GM21447 (cell line): ENCODE data around the gene SLC39A5.
A peak's percentile ranks its signal among the peaks of the same experiment; 100 is the strongest.
"Not testable (repeated sequence)": the region's sequence is repeated elsewhere in the genome, so short reads cannot be mapped to it uniquely, and the experiment has no call there.

Experiments used
- ATAC-seq: cut with Tn5 transposase; IDR thresholded peaks from one replicate; pipeline ENCODE4 v1.9.1; 2021; ENCODE audit not compliant: unreplicated experiment

Gene SLC39A5

DNA sequence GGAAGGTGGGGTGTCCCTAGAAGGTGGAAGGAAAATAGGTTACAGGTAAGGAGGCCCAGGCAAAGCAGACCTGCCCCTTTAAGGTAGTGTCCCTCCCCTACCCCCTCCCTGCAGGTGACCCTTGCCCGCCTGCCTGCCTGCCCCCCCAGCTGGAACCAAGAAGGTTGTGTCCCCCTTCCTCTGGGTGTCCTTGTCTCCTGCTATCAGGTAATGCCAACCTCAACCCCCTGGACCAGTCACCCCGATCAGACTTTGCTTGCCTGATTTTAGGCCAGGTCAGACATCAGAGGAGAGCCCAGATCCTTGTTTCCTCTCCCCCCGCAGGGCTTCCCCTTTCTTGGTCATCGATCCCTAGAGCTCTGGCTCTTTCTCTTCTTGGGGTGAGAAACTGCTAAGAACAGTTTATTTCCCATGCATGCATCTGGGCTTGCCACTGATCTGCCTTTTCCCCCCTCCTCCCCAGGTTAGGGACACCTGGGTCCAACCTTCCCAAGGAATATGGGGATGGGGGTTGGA lies at the start of gene SLC39A5:
Gene SLC39A5 (plus strand): TSS at position 136 of the 516 bp plus-strand sequence. CDS start 1,224 bp downstream, outside the sequence.
- no peak for ATAC-seq

DNA sequence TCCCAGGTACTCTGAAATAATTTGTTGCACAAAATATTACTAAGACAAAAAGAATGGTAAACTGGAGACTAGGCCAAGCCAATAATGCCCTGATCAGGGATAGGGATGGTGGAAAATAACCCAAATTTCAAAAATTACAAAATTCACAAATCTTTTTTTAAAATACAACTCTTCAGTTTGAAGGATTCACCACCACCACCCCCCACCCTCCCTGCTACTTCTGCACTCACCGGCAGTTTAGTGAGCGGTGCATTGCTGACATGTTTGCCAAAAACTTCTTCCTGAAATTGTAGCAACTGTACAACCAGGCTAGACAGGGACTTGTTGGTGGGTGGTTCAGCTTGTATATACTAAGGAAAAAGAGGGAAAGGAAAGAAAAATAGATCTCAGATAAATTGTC lies 42.9 kb upstream of the SLC39A5 start:
- ATAC-seq: no peak

- ATAC-seq: no peak
Observed at GRCh38 chr12:56188131-56188777, 41.6 kb upstream of the SLC39A5 start.

DNA sequence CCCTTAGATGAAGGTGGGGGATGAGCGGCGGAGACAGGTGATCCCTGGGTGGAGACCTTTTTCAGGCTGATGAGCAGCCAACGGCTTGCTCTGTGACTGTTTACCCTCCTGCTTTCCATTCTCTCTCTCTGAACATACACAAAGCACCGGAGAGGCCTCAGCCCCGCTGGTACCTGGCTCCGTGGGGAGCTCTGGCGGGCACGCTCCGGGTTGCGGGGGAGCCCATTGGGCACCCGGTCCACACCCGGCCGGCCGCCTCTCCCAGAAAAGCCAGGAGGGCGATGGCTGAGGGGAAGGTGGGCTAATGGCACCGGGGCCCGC lies 41.1 kb upstream of the SLC39A5 start:
- ATAC-seq: no peak

- ATAC-seq: peak; percentile 46
Observed at GRCh38 chr12:56189099-56189917, 40.5 kb upstream of the SLC39A5 start, which contains the start of gene SMARCC2. TSS of gene SMARCC2 (minus strand) at chr12:56189483. CDS start at chr12:56189461, 22 bp downstream.

DNA sequence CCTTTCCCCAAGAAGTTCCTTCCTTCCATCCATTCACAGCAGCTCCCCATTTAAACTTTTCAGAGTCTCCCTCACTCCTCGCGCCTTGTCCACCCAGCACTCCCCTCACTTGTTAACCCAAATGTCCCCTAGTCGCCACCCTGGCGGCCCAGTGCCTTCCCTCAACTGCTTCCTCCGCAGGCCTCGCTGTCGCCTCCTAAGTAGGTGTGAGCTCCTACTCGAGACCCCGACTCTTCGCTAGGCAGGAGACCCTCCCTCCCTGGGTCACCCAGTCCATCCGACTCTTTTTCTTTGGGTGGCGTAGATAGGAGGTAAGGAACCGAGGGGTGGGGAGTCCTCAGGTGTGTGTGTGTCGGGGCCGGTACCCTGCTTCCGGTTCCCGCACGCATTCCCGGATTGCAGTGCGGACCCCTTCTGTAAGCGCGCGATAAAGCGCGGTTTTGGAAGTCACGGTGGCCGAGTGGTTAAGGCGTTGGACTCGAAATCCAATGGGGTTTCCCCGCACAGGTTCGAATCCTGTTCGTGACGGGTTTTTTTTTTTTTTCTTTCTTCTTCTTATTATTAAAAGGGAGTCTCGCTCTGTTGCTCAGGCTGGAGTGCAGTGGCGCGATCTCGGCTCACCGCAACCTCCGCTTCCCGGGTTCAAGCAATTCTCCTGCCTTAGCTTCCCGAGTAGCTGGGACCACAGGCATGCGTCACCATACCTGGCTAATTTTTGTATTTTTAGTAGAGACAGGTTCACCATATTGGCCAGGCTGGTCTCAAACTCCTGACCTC lies 39.7 kb upstream of the SLC39A5 start:
- ATAC-seq: peak; percentile 42

- no peak for ATAC-seq
Observed at GRCh38 chr12:56190695-56191155, 39.1 kb upstream of the SLC39A5 start.

- no peak for ATAC-seq
Observed at GRCh38 chr12:56192582-56192981, 37.3 kb upstream of the SLC39A5 start.

DNA sequence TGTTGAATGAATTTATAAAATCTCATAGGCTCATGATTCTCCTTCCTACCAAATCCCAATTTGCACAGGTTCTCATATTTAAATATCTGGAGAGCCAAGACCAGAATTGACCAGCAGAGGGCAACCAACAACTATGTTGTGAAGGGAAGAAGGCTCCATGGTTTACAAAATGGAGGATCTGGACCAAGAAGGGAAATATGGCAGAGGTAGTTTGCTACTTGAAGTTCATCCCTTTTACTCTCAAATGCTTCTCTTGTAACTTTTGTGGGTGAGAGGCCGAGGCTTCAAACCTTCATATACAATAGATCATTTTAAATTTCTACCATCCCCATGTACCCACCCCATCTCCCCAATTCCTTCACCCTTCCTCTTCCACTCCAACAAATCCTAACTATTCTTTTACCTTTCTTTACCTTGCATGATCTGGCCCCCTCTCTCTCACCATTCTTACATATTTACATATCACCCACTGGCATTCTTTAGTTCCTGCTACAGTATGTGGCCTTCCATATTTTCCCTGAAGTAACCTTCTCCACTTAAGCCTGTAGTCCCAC lies 36.7 kb upstream of the SLC39A5 start:
- ATAC-seq: no peak

GRCh38 chr12:56196818-56197550 lies 32.9 kb upstream of the SLC39A5 start:
- ATAC-seq: not testable (repeated sequence)

DNA sequence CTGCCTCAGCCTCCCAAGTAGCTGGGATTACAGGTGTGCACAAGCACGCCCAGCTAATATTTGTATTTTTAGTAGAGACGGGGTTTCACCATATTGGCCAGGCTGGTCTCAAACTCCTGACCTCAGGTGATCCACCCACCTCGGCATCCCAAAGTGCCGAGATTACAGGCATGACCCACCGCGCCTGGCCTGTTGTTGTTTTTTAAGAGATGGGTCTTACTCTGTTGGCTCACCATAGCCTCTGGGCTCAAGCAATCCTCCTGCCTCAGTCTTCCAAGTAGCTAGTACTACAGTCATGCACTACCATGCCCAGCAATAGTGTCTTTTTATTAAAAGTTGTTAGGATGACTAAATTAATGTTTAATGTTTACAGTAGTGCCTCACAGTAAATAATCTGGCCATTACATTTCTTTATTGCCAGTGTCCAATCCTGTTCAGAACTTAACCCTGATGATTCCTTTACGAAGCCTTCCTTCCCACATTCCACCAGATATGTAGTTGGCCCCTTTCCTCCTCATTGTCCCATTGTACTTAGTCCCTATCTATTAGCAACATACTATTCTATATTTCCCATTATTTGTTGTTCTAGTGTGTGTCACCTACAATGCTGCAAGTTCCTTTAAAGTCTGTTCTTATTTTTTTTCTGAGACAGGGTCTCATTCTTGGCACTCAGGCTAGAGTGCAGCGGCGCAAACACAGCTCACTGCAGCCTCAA lies 31.8 kb upstream of the SLC39A5 start:
- no peak for ATAC-seq

DNA sequence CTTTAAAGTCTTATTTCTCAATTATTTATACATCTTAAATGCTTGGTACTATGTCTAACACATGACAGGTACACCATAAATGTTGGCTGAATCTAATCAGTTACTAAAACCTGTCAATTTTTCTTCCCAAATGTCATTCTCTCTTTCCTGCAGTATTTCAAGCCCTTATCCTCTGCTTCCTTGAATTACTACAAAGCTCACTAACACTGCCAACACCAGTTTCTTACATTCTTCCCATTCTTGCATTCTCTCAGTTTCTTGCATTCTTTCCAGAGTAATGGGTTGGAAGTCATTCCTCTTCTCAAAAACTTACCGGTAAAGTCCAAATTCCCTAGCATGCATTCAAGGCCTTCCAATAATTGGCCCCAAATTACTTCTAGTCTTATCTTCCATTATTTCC lies 31.0 kb upstream of the SLC39A5 start:
- no peak for ATAC-seq

DNA sequence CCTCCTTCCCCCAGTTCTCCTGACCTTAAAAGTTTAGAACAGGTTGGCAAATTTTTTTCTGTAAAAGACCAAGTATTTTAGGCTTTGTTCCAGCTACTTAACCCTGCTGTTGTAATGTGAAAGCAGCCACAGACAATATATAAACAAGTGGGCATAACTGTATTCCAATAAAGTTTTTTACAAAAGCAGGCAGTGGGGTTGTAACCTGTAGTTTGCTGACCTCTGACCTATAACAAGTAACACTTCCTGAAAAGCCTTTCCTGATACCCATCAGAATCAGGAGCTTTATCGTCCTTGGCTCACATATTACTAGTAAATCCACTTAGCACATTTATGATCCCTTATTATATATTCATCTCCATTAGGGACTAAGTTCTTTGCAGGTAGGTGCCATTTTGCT lies 27.5 kb upstream of the SLC39A5 start:
- no peak for ATAC-seq

DNA sequence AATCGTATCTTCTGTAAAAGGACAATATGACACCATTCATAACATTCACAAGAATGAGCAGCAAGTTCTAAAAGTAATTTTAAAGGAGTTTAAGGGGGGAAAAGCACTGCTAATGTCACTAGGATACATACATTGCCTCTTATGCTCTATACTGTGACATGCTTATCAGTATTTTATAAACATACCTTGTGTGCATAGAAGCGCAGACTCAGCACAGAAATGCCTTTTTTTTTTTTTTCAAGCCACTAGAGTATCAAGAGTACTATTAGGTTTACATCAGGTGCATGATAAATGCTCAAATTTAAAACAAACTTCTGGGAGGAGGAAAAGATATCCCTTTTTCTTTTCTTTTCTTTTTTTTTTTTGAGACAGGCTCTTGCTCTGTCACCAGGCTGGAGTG lies 27.0 kb upstream of the SLC39A5 start:
- no peak for ATAC-seq

DNA sequence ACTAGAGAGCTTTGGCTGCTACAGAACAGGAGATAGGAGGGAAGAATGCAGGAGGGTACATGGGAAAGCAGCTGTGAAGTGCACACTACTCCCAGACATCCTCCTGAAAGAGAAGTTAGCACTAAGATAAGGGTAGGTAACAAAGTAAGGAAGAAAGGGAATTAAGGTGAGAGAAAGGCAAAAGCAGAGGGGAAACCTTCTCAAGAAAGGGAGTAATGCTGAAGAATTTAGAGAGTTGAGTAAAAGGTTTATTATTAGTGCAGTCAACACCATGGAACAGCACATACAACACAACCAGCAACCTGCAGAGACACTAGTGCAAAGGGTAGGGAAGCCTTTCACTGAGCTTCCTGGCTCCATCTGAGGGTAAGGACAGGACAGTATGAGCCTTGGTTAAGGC lies 25.6 kb upstream of the SLC39A5 start:
- no peak for ATAC-seq

- no peak for ATAC-seq
Observed at GRCh38 chr12:56205445-56205844, 24.4 kb upstream of the SLC39A5 start.

DNA sequence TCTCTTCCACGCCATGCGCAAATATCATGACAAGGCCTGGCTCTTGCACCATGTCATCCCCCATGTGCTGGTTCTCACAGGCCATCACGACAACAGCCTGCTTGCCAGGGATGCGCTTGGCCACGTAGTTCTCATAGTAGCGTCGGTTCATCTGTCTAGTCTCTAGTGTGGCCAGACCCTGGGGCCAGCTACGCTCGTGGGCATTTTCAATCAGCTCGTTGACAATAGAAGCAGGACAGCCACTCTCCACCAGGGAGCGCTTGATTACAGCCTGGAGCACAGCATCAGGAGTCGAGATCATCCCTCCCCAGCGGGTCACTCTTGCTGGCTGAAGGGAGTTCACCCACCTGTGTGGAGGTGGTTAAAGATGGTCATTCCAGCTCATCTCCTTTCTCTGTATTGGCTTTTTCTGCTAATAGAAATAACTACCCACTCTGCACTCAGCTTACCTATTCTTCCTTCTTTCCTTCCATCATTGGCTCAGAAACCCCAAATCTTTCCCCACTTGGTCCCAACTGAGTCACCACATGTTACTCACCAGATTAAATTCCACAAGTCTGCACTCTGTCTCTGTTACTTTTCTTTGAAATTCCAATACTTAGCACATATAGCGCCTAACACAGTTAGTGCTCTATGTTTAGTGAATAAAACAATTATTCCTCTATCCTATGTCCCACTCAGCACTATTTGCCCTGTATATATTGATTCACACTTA lies 23.2 kb upstream of the SLC39A5 start:
- ATAC-seq: no peak

- no peak for ATAC-seq
Observed at GRCh38 chr12:56208006-56208405, 21.8 kb upstream of the SLC39A5 start.

DNA sequence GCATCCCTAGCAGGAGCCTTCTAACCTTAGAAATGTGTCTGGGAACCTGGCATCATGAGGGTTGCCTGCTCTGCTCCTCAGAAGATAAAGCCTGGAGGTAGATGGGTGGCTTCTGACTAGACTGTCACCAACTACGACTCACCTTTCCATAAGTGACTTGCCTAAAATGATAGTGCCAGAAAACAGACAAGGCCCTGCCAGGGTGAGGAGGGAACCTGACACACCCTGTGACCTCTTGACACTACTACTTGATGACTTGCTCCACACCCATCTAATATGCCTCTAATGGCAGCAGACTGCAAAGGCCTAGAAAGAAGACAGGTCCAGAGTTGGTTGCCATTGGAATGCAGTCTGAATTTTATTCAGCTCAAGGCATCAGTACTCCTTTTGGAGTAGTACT lies 17.5 kb upstream of the SLC39A5 start:
- no peak for ATAC-seq
